ENCODE results near the gene CIAO1.
"Not testable (repeated sequence)": the region's sequence is repeated elsewhere in the genome, so short reads cannot be mapped to it uniquely, and the experiment has no call there.

The CIAO1 gene

DNA sequence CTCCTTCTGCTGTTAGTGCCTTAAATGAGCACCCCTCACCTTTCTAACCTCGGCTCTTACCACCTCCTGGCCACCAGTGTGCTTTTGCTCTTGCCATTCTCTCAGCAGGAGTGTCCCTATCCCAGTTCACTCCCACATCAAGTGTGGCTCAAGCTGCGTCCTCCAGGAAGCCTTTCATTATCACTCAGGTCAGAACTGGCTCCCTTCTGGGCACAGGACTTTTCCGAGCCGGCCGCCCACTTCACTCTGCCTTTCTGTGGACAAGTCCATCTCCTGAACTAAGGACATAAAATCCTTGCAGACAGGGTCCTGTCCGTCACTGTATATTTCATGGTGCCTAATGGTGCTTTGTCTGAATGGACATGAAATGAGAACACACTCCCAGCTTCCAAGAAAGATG lies 15.8 kb upstream of the CIAO1 start:
- no peak for DNase-seq (ENCODE audit: low spot score)

- peak; percentile 94 for DNase-seq (ENCODE audit: low spot score)
Measured at GRCh38 chr2:96251721-96252292, 14.2 kb upstream of the CIAO1 start.

DNA sequence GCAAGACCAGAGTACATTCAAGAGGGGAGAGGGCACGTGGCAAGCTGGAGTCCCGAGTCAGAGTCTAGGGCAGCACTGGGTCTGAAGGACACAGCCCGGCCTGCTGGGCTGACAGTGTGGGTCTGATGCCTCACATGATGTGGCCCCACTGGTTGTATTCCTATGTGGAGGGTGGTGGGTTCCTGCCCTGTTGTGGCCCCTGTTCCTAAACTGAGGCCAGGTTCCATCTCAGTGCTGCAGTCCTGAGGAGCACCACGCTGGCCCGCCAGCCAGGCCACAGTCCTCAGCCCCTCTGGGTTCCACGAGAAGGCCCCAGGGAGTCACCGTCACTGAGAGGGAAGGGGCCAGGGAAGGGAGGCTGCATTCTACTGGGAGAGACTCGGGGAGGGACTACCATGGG lies 13.5 kb upstream of the CIAO1 start:
- DNase-seq (ENCODE audit: low spot score), result no peak

- DNase-seq (ENCODE audit: low spot score), result no peak
Measured at GRCh38 chr2:96253006-96253405, 13.0 kb upstream of the CIAO1 start.

DNA sequence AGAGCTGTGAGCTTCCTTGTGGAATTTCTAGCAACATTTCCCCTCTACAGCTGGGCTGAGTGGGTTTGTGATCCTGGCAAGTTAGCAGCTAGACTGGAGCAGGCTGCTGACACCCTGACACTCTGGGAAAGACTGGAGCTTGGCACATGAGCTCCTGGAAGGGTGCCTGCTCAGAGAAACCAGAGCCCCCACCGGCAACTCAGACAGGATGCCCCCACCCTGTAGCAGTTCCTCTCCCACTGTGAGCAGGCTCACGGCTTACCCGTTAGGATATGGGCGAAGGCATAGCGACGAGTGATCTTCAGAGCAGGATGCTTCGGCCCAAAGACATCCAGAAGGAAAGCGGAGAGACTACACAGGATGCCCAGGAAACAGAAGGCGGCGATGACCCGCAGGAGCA lies 11.5 kb upstream of the CIAO1 start:
- no peak for DNase-seq (ENCODE audit: low spot score)

DNA sequence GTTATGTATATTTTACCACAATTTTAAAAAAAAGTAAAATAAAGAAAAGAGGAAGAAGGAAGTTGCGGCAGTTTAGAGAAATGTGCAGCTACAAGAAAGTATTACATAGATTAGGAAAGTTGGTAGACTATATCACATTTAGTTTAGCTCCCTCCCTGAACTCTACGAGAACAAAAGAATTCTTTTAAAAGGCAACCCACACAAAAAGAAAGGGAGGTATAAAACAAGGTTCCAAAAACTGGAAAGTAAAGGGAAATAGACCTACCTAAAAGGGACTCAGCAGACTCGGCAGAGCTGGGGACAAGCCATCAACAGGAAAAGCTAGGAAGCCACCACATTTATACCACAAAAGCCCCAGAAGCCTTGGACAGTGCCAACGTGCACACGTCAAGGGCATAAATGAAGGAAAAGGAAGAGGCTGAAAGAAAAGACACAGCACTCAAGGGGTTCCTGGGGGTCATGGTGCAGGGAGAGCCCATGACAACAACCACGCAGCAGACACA lies 9.4 kb upstream of the CIAO1 start:
- no peak for DNase-seq (ENCODE audit: low spot score)

GRCh38 chr2:96257744-96258143 lies 8.3 kb upstream of the CIAO1 start:
- DNase-seq (ENCODE audit: low spot score), result not testable (repeated sequence)

DNA sequence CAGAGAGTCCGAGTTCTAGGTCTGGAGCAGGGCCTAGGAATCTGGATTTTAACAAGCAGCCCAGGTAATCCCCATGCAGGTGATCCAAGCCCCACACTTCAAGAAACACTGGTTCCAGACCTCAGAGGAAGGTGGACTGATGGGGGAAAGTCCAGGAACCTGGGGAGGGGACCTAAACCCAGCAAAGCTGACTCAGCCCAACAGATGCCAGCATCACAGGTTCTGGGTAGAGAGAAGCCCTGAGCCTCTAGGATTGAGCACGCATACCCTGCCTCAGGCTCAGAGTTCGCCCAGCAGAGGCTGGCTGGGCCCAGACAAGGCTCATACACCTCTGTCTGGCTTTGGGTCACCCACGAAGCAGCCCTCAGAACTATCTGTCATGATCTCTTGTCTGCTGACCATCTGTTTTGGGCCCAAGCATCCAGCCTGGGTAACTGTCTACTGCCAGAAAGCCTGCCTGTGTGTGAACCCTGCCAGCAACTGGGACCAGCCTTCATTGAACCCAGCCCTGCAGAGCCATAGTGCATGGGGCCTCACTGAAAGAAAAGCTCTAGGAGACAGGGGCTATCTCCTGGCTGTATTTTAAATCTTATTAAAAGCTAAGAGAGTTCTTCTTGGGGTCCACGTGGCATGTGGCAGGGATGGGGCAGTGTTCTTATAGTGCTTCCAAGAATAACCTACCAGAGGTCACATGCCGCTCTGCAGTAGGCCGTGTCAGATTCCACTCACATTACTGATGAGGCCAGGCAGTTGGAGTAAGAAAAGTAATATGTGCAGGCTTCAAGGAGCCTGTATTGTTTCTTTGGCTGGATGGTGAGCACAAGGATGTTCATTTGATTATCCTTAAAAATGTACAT lies 7.6 kb upstream of the CIAO1 start:
- no peak for DNase-seq (ENCODE audit: low spot score)

DNA sequence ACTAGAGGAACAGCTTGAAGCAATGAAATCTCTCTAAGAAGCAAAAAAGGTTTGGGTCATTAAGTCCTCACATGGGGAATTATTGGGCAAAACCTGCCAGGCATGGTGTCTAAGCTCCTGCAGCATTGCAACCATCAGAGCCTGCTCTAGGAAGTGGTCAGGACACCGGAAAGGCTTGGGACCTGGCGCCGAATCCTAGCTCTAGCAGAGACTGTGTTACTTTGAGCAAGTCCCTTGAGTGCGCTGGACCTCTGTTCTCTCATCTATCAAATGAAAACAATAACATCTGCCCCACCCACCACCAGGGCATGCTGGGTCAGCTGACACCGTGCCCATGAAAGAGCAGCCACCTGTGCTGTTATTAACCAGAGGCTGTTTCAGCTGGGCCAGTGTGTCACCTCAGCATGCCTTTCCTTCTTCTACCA lies 6.5 kb upstream of the CIAO1 start:
- no peak for DNase-seq (ENCODE audit: low spot score)

- peak; percentile 90 for DNase-seq (ENCODE audit: low spot score)
Measured at GRCh38 chr2:96260387-96261260, 5.4 kb upstream of the CIAO1 start.

GRCh38 chr2:96261328-96262003 lies 4.6 kb upstream of the CIAO1 start:
- DNase-seq (ENCODE audit: low spot score), result no peak

DNA sequence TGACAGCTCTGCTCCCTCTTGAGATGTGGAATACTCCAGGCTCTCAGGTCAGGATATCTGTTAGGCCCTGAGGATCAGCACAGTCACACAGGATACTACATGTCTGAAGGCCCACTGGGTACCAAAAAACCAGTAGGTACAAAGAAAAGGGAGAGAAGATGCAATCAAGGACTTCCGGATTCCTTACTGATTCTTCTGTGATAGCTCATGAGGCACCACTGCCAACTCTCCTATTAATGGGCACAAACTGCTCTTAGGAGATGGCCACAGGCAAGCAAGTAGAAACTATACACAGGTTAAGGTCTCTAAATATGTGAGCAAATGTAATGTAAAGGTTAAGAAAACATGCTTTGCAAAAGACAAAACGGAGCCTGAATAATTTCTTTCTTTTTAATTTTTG lies 3.7 kb upstream of the CIAO1 start:
- peak; percentile 26 for DNase-seq (ENCODE audit: low spot score)

DNA sequence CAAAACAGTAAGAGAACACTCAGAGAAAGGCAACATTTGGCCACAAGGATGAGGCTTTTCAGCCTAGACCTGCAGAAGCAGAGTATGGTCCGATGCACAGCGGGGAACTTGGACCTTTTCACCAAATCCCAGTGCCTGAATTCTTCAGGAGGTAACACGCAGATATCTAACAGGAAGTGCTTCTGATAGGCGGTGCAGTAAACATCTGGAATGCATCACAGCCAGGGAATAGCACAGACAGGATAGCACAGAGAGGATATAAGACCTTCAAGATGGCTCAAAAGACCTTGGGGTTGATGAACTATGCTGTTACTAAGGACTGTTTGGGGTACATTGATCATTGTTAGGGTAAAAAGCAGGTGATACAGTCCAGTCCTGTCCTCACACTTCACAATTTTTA lies 1.9 kb upstream of the CIAO1 start:
- no peak for DNase-seq (ENCODE audit: low spot score)

DNA sequence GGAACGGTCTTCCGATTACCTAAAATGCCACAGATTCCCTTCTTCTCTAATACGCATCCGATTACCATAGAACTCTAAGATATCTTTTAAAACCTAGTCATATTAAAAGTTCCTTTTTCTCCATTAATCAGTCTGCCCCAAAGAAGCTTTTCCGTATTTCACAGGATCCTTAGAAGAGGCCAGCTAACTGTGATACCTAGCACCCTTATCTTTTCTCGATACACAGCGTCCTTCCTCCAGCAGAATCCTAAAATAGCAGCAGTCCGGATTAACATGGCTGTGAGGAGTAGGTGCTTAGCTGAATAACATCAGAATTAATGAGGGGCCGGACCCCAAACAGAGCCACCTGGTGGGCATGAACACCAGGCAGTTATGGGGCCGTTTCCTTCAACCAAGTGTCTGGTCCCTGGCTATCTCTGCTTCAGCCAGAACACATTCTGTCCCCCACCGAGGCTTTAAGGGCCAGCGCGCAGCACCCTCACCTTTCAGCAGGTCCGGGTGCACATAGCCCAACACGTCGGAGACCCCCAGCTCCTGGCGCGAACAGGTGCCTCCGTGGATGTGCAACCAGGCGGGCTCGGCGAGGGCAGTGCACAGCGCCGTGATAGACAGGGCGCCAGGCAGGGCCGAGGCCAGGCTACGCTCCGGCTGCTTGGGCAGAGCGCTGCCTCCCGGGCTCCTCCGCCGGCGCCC lies 1.2 kb upstream of the CIAO1 start:
- DNase-seq (ENCODE audit: low spot score), result peak; percentile 26

- DNase-seq (ENCODE audit: low spot score), result peak; percentile 64
Measured at GRCh38 chr2:96265349-96265839, 631 bp upstream of the CIAO1 start.

DNA sequence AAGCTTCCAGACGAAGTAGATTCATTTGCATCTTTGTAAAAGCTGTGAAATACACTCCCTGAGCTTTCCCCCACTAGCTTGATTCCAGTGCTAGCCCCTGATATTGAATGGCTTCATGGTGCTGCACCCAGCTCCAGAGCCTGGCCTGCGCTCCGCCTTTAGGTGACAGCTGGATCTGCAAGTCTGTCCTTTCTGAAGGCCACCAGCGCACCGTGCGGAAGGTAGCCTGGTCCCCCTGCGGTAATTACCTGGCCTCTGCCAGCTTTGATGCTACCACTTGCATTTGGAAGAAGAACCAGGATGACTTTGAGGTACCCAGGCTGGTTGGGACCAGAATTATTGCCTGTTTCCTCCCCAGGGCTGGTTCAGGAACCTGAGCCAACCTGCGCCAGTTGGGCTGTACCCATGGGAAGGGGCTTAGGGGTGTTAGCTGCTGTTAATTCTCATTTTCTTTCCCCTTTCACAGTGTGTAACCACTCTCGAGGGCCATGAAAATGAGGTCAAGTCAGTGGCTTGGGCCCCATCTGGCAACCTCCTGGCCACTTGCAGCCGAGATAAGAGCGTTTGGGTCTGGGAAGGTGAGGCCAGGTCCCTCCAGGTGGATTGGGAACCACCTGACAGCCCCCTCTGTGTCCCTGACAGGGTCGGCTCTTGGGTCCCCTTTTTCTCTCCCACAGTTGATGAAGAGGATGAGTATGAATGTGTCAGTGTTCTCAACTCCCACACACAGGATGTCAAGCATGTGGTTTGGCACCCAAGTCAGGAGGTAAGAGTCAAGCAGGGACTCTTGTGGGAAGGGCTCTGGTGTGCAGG lies 1.3 kb downstream of the CIAO1 start:
- peak; percentile 30 for DNase-seq (ENCODE audit: low spot score)

GRCh38 chr2:96271995-96272394 lies 6.0 kb downstream of the CIAO1 start:
- no peak for DNase-seq (ENCODE audit: low spot score)

DNA sequence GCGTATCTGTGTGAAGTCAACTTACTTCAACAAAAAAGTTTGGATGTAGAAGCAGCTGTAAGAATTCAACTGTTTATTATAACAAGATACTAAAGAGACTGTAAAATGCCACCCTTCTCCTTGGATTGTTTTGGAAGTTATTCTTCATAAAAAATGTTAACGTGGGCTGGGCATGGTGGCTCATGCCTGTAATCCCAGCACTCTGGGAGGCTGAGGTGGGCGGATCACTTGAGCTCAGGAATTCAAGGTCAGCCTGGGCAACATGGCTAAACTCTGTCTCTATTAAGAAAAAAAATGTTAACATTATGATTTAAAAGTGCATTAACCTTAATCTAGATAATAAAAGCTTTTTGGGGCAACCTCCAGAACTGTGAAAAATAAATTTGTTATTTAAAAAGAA lies 7.7 kb downstream of the CIAO1 start:
- no peak for DNase-seq (ENCODE audit: low spot score)

DNA sequence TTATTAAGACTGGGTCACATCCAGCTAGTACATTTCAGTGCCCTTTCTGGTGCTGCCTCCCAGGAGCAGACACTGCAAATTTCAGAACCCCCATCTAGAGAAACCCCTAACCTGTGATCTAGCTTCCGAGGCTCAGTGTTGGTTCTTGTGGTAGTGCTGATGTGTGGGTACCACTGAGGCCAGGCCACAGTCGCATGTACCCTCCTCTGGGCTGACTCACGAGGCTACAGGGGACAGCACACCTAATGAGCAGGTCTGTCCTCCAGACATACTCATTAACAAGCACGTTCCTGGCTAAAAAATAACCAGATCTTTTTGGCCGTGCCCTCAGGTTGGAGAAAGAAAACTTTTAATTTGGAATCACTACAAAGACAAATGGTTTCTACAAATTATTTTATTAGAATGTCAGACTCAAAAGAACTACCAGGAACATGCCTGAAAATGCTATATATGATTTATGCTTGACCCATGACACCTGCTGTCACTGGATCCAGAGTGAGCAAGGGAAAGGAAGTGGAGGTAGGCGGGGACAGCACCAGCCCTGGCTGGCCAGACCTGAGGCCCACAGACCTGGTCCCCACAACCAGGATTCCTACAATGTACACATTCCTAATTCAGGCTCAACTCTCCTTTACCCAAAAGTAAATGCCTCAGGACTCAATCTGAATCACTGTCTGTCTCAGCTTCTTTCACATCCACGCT lies 8.5 kb downstream of the CIAO1 start:
- DNase-seq (ENCODE audit: low spot score), result no peak
